DMS53 treated with DMSO at 0.1 percent for 48 hours (cell line): Measurements from ENCODE around the gene ARFGEF3.

ENCODE experiments used
- DNase-seq: peaks from one replicate; lab custom pipeline; 2025; ENCODE audit not compliant: unreplicated experiment; lab: John Stamatoyannopoulos, UW

ARFGEF3 gene

GRCh38 chr6:138386897-138387296, 225.2 kb downstream of the ARFGEF3 start:
- DNase-seq, result no peak

DNA sequence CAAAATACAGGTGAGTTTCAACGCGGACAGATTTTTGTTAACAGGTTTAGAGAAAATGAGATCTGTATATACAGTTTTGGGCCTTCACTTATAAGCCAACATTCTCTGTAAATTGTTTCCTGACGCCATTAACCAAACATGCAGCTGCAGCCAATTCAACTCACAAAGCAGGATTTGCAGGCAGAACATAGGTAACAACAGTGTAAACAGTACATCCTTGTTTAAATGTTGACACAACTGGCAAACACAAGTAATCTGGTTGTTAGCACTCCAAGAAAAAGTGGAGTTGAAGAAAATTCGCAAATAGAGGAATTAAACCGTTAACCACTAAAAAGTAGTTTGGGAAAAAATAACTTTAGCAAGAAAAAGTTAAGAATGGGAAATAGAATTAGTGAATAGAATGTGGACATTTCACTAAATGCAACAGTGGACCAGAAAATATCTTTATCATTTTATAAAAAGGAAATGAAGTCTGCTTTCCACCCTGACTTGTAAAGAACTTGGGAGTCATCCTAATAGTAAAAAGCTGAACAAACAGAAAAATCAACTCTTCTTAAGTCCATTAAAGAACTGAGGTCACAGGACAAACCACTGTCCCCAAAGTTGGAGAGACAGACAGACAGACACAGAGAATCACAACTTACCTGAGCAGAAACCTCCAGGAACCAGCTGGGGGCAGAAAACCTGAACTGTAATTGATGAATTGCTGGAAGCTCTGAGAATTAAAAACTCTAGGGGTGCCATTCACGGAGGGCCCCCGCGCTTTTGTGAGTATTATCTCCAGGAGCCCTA, 226.0 kb downstream of the ARFGEF3 start:
- peak; percentile 80 for DNase-seq

GRCh38 chr6:138389551-138389950, 227.8 kb downstream of the ARFGEF3 start:
- DNase-seq, result no peak
